Neural cell (in vitro differentiated cells): Measurements from ENCODE around the gene ZCWPW2.

ENCODE experiments used
- EP300 ChIP-seq: fragments of 450-650 bp; conservative IDR thresholded peaks from 2 replicates; pipeline ENCODE4 v1.6.1; 2014; ENCODE audit warnings: antibody characterized with exemption, mild to moderate bottlenecking, moderate library complexity; ENCODE audit not compliant: poor library complexity, severe bottlenecking
- EZH2 ChIP-seq: fragments of 200-600, 300-800 bp; shearing (Covaris generic), sonication (generic); IDR thresholded peaks from 2 replicates; pipeline ENCODE4 v1.6.1; 2014; ENCODE audit warnings: antibody characterized with exemption, low read length, borderline replicate concordance, mild to moderate bottlenecking; ENCODE audit not compliant: insufficient read depth, poor library complexity, severe bottlenecking
- POLR2AphosphoS5 ChIP-seq: IDR thresholded peaks from 2 replicates; pipeline ENCODE4 v1.6.1; 2012
- SMC3 ChIP-seq: fragments of 450-650 bp; conservative IDR thresholded peaks from 2 replicates; pipeline ENCODE4 v1.6.1; 2014; ENCODE audit warnings: antibody characterized with exemption, mild to moderate bottlenecking, moderate library complexity; ENCODE audit not compliant: poor library complexity
- TAF1 ChIP-seq: IDR thresholded peaks from 2 replicates; pipeline ENCODE4 v1.6.1; 2012; ENCODE audit warnings: low read depth
- TF ChIP-seq, protein P1 (sequence below): fragments of 450-650 bp; IDR thresholded peaks from 2 replicates; pipeline ENCODE4 v1.5.1; 2014; ENCODE audit warnings: antibody characterized with exemption, mild to moderate bottlenecking, moderate library complexity; ENCODE audit not compliant: poor library complexity, severe bottlenecking
- TF ChIP-seq, protein P2 (sequence below): IDR thresholded peaks from 2 replicates; pipeline ENCODE4 v1.6.1; 2012; ENCODE audit warnings: borderline replicate concordance

DNA sequence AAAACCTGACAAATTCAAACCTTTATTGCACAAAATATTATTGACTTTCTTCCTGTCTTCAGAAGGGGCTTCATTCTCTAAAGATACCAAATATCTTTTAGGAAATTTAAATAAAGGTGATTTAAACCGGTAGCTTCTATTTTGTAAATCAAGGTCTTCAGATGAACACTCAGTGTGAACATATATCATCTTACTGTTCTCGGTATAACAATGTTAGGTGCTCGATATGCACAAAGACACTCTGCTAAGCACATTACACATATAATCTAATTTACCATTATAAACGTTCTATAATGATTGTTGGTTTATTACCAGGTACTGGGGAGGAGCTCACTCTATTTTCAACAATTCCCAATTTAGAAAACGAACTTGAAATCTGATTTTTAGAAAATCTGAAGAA is 225.5 kb downstream of the ZCWPW2 start:
- TF ChIP-seq, protein P1, sequence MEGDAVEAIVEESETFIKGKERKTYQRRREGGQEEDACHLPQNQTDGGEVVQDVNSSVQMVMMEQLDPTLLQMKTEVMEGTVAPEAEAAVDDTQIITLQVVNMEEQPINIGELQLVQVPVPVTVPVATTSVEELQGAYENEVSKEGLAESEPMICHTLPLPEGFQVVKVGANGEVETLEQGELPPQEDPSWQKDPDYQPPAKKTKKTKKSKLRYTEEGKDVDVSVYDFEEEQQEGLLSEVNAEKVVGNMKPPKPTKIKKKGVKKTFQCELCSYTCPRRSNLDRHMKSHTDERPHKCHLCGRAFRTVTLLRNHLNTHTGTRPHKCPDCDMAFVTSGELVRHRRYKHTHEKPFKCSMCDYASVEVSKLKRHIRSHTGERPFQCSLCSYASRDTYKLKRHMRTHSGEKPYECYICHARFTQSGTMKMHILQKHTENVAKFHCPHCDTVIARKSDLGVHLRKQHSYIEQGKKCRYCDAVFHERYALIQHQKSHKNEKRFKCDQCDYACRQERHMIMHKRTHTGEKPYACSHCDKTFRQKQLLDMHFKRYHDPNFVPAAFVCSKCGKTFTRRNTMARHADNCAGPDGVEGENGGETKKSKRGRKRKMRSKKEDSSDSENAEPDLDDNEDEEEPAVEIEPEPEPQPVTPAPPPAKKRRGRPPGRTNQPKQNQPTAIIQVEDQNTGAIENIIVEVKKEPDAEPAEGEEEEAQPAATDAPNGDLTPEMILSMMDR: no peak
- TF ChIP-seq EP300 (no peak), POLR2AphosphoS5 (no peak), EZH2 (no peak), TAF1 (no peak), SMC3 (no peak)
- TF ChIP-seq, protein P2, sequence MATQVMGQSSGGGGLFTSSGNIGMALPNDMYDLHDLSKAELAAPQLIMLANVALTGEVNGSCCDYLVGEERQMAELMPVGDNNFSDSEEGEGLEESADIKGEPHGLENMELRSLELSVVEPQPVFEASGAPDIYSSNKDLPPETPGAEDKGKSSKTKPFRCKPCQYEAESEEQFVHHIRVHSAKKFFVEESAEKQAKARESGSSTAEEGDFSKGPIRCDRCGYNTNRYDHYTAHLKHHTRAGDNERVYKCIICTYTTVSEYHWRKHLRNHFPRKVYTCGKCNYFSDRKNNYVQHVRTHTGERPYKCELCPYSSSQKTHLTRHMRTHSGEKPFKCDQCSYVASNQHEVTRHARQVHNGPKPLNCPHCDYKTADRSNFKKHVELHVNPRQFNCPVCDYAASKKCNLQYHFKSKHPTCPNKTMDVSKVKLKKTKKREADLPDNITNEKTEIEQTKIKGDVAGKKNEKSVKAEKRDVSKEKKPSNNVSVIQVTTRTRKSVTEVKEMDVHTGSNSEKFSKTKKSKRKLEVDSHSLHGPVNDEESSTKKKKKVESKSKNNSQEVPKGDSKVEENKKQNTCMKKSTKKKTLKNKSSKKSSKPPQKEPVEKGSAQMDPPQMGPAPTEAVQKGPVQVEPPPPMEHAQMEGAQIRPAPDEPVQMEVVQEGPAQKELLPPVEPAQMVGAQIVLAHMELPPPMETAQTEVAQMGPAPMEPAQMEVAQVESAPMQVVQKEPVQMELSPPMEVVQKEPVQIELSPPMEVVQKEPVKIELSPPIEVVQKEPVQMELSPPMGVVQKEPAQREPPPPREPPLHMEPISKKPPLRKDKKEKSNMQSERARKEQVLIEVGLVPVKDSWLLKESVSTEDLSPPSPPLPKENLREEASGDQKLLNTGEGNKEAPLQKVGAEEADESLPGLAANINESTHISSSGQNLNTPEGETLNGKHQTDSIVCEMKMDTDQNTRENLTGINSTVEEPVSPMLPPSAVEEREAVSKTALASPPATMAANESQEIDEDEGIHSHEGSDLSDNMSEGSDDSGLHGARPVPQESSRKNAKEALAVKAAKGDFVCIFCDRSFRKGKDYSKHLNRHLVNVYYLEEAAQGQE: no peak
